ENCODE measurements around the gene KLHL25. TPM values are rescaled to one million over a fixed set of nuclear protein-coding genes. Genes with fewer than 3 reads are reported as not detected.

Gene KLHL25
- total RNA-seq, 1 donor from 2014 or later, result 4.0 TPM

DNA sequence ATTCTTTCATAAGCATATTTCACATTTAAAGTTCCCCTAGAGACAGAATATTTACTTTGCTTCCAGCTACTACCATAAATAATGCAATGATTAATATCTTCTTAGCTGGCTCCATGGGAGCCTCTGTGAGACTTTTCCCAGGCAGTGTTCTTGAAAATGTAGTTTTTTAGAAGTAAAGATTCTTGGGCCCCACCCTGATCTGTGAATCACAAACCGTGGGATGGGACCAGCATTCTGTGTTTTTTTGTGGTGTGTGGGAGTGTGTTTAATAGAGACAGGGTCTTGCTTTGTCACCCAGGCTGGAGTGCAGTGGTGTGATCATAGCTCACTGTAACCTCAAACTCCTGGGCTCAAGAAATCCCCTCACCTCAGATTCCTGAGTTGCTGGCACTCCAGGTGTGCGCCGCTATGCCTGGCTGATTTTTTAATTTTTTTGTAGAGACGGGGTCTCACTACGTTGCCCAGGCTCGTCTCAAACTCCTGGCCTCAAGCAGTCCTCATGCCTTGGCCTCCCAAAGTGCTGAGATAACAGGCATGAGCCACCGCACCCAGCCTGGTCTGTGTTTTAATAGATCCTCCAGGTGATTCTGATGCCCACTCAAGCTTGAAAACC lies 83.0 kb downstream of the KLHL25 start:
- H3K4me3 ChIP-seq, result no peak overlapping the region
- TF ChIP-seq, protein P1, sequence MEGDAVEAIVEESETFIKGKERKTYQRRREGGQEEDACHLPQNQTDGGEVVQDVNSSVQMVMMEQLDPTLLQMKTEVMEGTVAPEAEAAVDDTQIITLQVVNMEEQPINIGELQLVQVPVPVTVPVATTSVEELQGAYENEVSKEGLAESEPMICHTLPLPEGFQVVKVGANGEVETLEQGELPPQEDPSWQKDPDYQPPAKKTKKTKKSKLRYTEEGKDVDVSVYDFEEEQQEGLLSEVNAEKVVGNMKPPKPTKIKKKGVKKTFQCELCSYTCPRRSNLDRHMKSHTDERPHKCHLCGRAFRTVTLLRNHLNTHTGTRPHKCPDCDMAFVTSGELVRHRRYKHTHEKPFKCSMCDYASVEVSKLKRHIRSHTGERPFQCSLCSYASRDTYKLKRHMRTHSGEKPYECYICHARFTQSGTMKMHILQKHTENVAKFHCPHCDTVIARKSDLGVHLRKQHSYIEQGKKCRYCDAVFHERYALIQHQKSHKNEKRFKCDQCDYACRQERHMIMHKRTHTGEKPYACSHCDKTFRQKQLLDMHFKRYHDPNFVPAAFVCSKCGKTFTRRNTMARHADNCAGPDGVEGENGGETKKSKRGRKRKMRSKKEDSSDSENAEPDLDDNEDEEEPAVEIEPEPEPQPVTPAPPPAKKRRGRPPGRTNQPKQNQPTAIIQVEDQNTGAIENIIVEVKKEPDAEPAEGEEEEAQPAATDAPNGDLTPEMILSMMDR (IDR thresholded peaks at IDR 0.05; ENCODE audit: borderline replicate concordance), result no peak
- no peak for DNase-seq
- no peaks in the 10 kb centered on the region for H3K9me3 ChIP-seq (replicated peaks)
- peaks cover 83% of the 10 kb centered on the region for H3K36me3 ChIP-seq
- no peaks in the 10 kb centered on the region for H3K27me3 ChIP-seq (ENCODE audit: low read depth)
- H3K27ac ChIP-seq (replicated peaks), result peak overlapping the region; percentile 94
- intact Hi-C loops (cut with micrococcal nuclease), result no loop called here
- H3K4me1 ChIP-seq, result peaks cover 74% of the 10 kb centered on the region

DNA sequence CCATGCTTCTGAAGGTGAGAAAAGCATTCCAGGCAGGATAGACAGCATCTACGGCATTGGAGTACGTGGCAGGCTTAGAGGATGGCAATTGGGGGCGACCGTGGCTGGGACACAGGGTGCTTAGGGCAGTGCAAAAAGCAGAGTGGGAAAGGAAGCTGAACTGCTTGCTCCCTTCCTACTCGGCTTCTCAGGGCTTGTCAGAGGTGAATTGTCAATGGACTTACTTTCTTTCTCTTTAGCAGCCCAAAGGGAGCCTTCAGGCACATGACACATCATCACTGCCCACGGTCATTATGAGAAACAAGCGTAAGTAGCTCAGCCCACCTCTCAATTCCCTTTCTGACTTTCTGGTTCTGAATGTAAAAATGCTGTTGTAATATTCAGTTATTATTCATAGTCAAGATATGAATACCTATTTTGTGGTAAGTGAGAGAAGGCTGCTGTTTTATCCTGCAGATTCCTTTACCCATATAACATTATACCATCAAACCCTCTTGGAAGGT lies 84.3 kb downstream of the KLHL25 start:
- Histone ChIP-seq H3K4me3 (no peak overlapping the region), H3K27me3 (ENCODE audit: low read depth) (no peaks in the 10 kb centered on the region), H3K27ac (replicated peaks) (peak overlapping the region; percentile 94), H3K4me1 (peaks cover 74% of the 10 kb centered on the region), H3K9me3 (replicated peaks) (no peaks in the 10 kb centered on the region), H3K36me3 (peaks cover 70% of the 10 kb centered on the region)
- intact Hi-C loops (cut with micrococcal nuclease), result no loop called here
- DNase-seq, result no peak
- TF ChIP-seq, protein P1 (IDR thresholded peaks at IDR 0.05; ENCODE audit: borderline replicate concordance), result no peak

Small RNAs within 50 kb of the gene (microRNA-seq; reads per million reads assigned to microRNA genes)
- gene MIR1276 (not detected), gene MIR548AP (not detected)

Data from left ventricle myocardium inferior (tissue), 1 donor.